ENCODE results near the gene DDX1.
A peak's percentile ranks its signal among the peaks of the same experiment; 100 is the strongest.

Gene DDX1

GRCh38 chr2:15568874-15569273 lies 22.8 kb upstream of the DDX1 start:
- no peaks in the 10 kb centered on the region for H3K36me3 ChIP-seq (ENCODE audit: control insufficient read depth in 4 of 4, insufficient read depth in 4 of 4, low read length in 3 of 4)
- DNase-seq = no peak
- ChIA-PET POLR2A (no interaction called here), CTCF (no interaction called here)
- peaks cover 0 to 2% (median 0%) of the 10 kb centered on the region in 5 experiments for H3K27me3 ChIP-seq (replicated peaks in 2 of 5; ENCODE audit: control insufficient read depth in 4 of 5, insufficient read depth in 5 of 5, low read length in 4 of 5)
- 98% methylated on average over 5 of the region's 12 CpGs for WGBS (ENCODE audit: insufficient coverage)
- no peaks in the 10 kb centered on the region for H3K9me3 ChIP-seq (ENCODE audit: control extremely low read depth in 1 of 5, control insufficient read depth in 4 of 5, insufficient read depth in 2 of 5, low read depth in 1 of 5, low read length in 4 of 5)
- no peaks in the 10 kb centered on the region for H3K4me1 ChIP-seq (ENCODE audit: control extremely low read depth in 1 of 4, control insufficient read depth in 4 of 4, insufficient read depth in 4 of 4, low read length in 3 of 4)
- no peak overlapping the region for H3K27ac ChIP-seq (ENCODE audit: insufficient read depth in 1 of 2, low read depth in 1 of 2, low read length in 2 of 2, poor library complexity in 1 of 2, severe bottlenecking in 2 of 2)
- H3K4me3 ChIP-seq (ENCODE audit: control insufficient read depth in 1 of 7, extremely low read depth in 1 of 7, insufficient read depth in 4 of 7, low read depth in 2 of 7, low read length in 6 of 7) = no peak overlapping the region

GRCh38 chr2:15570104-15570503 lies 21.6 kb upstream of the DDX1 start:
- Histone ChIP-seq H3K36me3 (ENCODE audit: control insufficient read depth in 4 of 4, insufficient read depth in 4 of 4, low read length in 3 of 4) (no peaks in the 10 kb centered on the region), H3K4me3 (ENCODE audit: control insufficient read depth in 1 of 7, extremely low read depth in 1 of 7, insufficient read depth in 4 of 7, low read depth in 2 of 7, low read length in 6 of 7) (no peak overlapping the region), H3K4me1 (ENCODE audit: control extremely low read depth in 1 of 4, control insufficient read depth in 4 of 4, insufficient read depth in 4 of 4, low read length in 3 of 4) (peaks cover 0 to 4% (median 0%) of the 10 kb centered on the region in 4 experiments), H3K27me3 (replicated peaks in 2 of 5; ENCODE audit: control insufficient read depth in 4 of 5, insufficient read depth in 5 of 5, low read length in 4 of 5) (peaks cover 0 to 2% (median 0%) of the 10 kb centered on the region in 5 experiments), H3K9me3 (ENCODE audit: control extremely low read depth in 1 of 5, control insufficient read depth in 4 of 5, insufficient read depth in 2 of 5, low read depth in 1 of 5, low read length in 4 of 5) (no peaks in the 10 kb centered on the region), H3K27ac (ENCODE audit: insufficient read depth in 1 of 2, low read depth in 1 of 2, low read length in 2 of 2, poor library complexity in 1 of 2, severe bottlenecking in 2 of 2) (no peak overlapping the region)
- CTCF ChIA-PET = no interaction called here
- POLR2A ChIA-PET = no interaction called here
- DNase-seq = no peak
- 98% methylated on average over 4 of the region's 5 CpGs for WGBS (ENCODE audit: insufficient coverage)

- 100% methylated on average over 2 of the region's 3 CpGs for WGBS (ENCODE audit: insufficient coverage)
Measured at GRCh38 chr2:15571729-15572128, 19.9 kb upstream of the DDX1 start.

GRCh38 chr2:15577071-15577735 lies 14.5 kb upstream of the DDX1 start:
- no peak overlapping the region for H3K27ac ChIP-seq (ENCODE audit: insufficient read depth in 1 of 2, low read depth in 1 of 2, low read length in 2 of 2, poor library complexity in 1 of 2, severe bottlenecking in 2 of 2)
- peak; percentile 82 to 92 (median 87) for DNase-seq
- WGBS (ENCODE audit: insufficient coverage) = 23% methylated on average over 7 of the region's 7 CpGs
- ChIA-PET POLR2A (interaction anchor here (0.6 kb wide), 1 partner anchor 18 kb away, joined by 3 read pairs; no protein-coding TSS in a partner anchor), CTCF (interaction anchor here (0.6 to 5.9 kb wide), 18 partner anchors 10 to 676 kb away, joined by 3 to 51 read pairs (median 4); partner anchors contain the start of gene NBAS)
- H3K36me3 ChIP-seq (ENCODE audit: control insufficient read depth in 4 of 4, insufficient read depth in 4 of 4, low read length in 3 of 4) = no peaks in the 10 kb centered on the region
- no peak overlapping the region for H3K4me3 ChIP-seq (ENCODE audit: control insufficient read depth in 1 of 7, extremely low read depth in 1 of 7, insufficient read depth in 4 of 7, low read depth in 2 of 7, low read length in 6 of 7)
- H3K4me1 ChIP-seq (ENCODE audit: control extremely low read depth in 1 of 4, control insufficient read depth in 4 of 4, insufficient read depth in 4 of 4, low read length in 3 of 4) = peaks cover 0 to 4% (median 0%) of the 10 kb centered on the region in 4 experiments
- H3K9me3 ChIP-seq (ENCODE audit: control extremely low read depth in 1 of 5, control insufficient read depth in 4 of 5, insufficient read depth in 2 of 5, low read depth in 1 of 5, low read length in 4 of 5) = no peaks in the 10 kb centered on the region
- H3K27me3 ChIP-seq (replicated peaks in 2 of 5; ENCODE audit: control insufficient read depth in 4 of 5, insufficient read depth in 5 of 5, low read length in 4 of 5) = no peaks in the 10 kb centered on the region

More at GRCh38 chr2:15571729-15572128, 19.9 kb upstream of the DDX1 start:
- ChIA-PET POLR2A (no interaction called here), CTCF (interaction anchor here (0.9 to 1.5 kb wide), 2 partner anchors 10 to 15 kb away, joined by 3 to 4 read pairs; partner anchors contain the start of gene NBAS)
- no peak for DNase-seq
- Histone ChIP-seq H3K27me3 (replicated peaks in 2 of 5; ENCODE audit: control insufficient read depth in 4 of 5, insufficient read depth in 5 of 5, low read length in 4 of 5) (peaks cover 0 to 2% (median 0%) of the 10 kb centered on the region in 5 experiments), H3K4me1 (ENCODE audit: control extremely low read depth in 1 of 4, control insufficient read depth in 4 of 4, insufficient read depth in 4 of 4, low read length in 3 of 4) (peaks cover 0 to 4% (median 0%) of the 10 kb centered on the region in 4 experiments), H3K9me3 (ENCODE audit: control extremely low read depth in 1 of 5, control insufficient read depth in 4 of 5, insufficient read depth in 2 of 5, low read depth in 1 of 5, low read length in 4 of 5) (no peaks in the 10 kb centered on the region), H3K36me3 (ENCODE audit: control insufficient read depth in 4 of 4, insufficient read depth in 4 of 4, low read length in 3 of 4) (no peaks in the 10 kb centered on the region), H3K4me3 (ENCODE audit: control insufficient read depth in 1 of 7, extremely low read depth in 1 of 7, insufficient read depth in 4 of 7, low read depth in 2 of 7, low read length in 6 of 7) (no peak overlapping the region), H3K27ac (ENCODE audit: insufficient read depth in 1 of 2, low read depth in 1 of 2, low read length in 2 of 2, poor library complexity in 1 of 2, severe bottlenecking in 2 of 2) (no peak overlapping the region)

- 80% methylated on average over 1 of the region's 1 CpG for WGBS (ENCODE audit: insufficient coverage)
- Histone ChIP-seq H3K27me3 (replicated peaks in 2 of 5; ENCODE audit: control insufficient read depth in 4 of 5, insufficient read depth in 5 of 5, low read length in 4 of 5) (no peaks in the 10 kb centered on the region), H3K36me3 (ENCODE audit: control insufficient read depth in 4 of 4, insufficient read depth in 4 of 4, low read length in 3 of 4) (no peaks in the 10 kb centered on the region), H3K9me3 (ENCODE audit: control extremely low read depth in 1 of 5, control insufficient read depth in 4 of 5, insufficient read depth in 2 of 5, low read depth in 1 of 5, low read length in 4 of 5) (no peaks in the 10 kb centered on the region), H3K27ac (ENCODE audit: insufficient read depth in 1 of 2, low read depth in 1 of 2, low read length in 2 of 2, poor library complexity in 1 of 2, severe bottlenecking in 2 of 2) (no peak overlapping the region), H3K4me3 (ENCODE audit: control insufficient read depth in 1 of 7, extremely low read depth in 1 of 7, insufficient read depth in 4 of 7, low read depth in 2 of 7, low read length in 6 of 7) (no peak overlapping the region), H3K4me1 (ENCODE audit: control extremely low read depth in 1 of 4, control insufficient read depth in 4 of 4, insufficient read depth in 4 of 4, low read length in 3 of 4) (no peaks in the 10 kb centered on the region)
- ChIA-PET POLR2A (no interaction called here), CTCF (interaction anchor here (0.7 to 5.9 kb wide), 2 partner anchors 8 to 12 kb away, joined by 3 to 51 read pairs; no protein-coding TSS in a partner anchor)
- DNase-seq = no peak
Measured at GRCh38 chr2:15579641-15580040, 12.0 kb upstream of the DDX1 start.

GRCh38 chr2:15580451-15580850 lies 11.2 kb upstream of the DDX1 start:
- H3K27me3 ChIP-seq (replicated peaks in 2 of 5; ENCODE audit: control insufficient read depth in 4 of 5, insufficient read depth in 5 of 5, low read length in 4 of 5) = no peaks in the 10 kb centered on the region
- WGBS (ENCODE audit: insufficient coverage) = 100% methylated on average over 2 of the region's 2 CpGs
- H3K9me3 ChIP-seq (ENCODE audit: control extremely low read depth in 1 of 5, control insufficient read depth in 4 of 5, insufficient read depth in 2 of 5, low read depth in 1 of 5, low read length in 4 of 5) = no peaks in the 10 kb centered on the region
- no peak overlapping the region for H3K4me3 ChIP-seq (ENCODE audit: control insufficient read depth in 1 of 7, extremely low read depth in 1 of 7, insufficient read depth in 4 of 7, low read depth in 2 of 7, low read length in 6 of 7)
- no peak overlapping the region for H3K27ac ChIP-seq (ENCODE audit: insufficient read depth in 1 of 2, low read depth in 1 of 2, low read length in 2 of 2, poor library complexity in 1 of 2, severe bottlenecking in 2 of 2)
- H3K4me1 ChIP-seq (ENCODE audit: control extremely low read depth in 1 of 4, control insufficient read depth in 4 of 4, insufficient read depth in 4 of 4, low read length in 3 of 4) = no peaks in the 10 kb centered on the region
- H3K36me3 ChIP-seq (ENCODE audit: control insufficient read depth in 4 of 4, insufficient read depth in 4 of 4, low read length in 3 of 4) = no peaks in the 10 kb centered on the region
- CTCF ChIA-PET = interaction anchor here (5.9 kb wide), 1 partner anchor 7 kb away, joined by 51 read pairs; no protein-coding TSS in a partner anchor
- POLR2A ChIA-PET = no interaction called here
- DNase-seq = no peak

GRCh38 chr2:15582710-15583357 lies 8.8 kb upstream of the DDX1 start:
- H3K27me3 ChIP-seq (replicated peaks in 2 of 5; ENCODE audit: control insufficient read depth in 4 of 5, insufficient read depth in 5 of 5, low read length in 4 of 5) = no peaks in the 10 kb centered on the region
- no peaks in the 10 kb centered on the region for H3K36me3 ChIP-seq (ENCODE audit: control insufficient read depth in 4 of 4, insufficient read depth in 4 of 4, low read length in 3 of 4)
- no peaks in the 10 kb centered on the region for H3K4me1 ChIP-seq (ENCODE audit: control extremely low read depth in 1 of 4, control insufficient read depth in 4 of 4, insufficient read depth in 4 of 4, low read length in 3 of 4)
- ChIA-PET POLR2A (no interaction called here), CTCF (no interaction called here)
- H3K4me3 ChIP-seq (ENCODE audit: control insufficient read depth in 1 of 7, extremely low read depth in 1 of 7, insufficient read depth in 4 of 7, low read depth in 2 of 7, low read length in 6 of 7) = no peak overlapping the region
- no peak for DNase-seq
- 89% methylated on average over 15 of the region's 15 CpGs for WGBS (ENCODE audit: insufficient coverage)
- H3K9me3 ChIP-seq (ENCODE audit: control extremely low read depth in 1 of 5, control insufficient read depth in 4 of 5, insufficient read depth in 2 of 5, low read depth in 1 of 5, low read length in 4 of 5) = no peaks in the 10 kb centered on the region
- H3K27ac ChIP-seq (ENCODE audit: insufficient read depth in 1 of 2, low read depth in 1 of 2, low read length in 2 of 2, poor library complexity in 1 of 2, severe bottlenecking in 2 of 2) = no peak overlapping the region
